DOHH2 (cell line): ENCODE results near the gene S100PBP.

Experiments used
- H3F3A ChIP-seq: fragments of 200-600 bp; sonication (generic), shearing (Covaris generic); 2 replicates; pipeline ENCODE4 v1.6.0; 2016; ENCODE audit warnings: antibody characterized with exemption, mild to moderate bottlenecking; ENCODE audit not compliant: control insufficient read depth, insufficient read depth
- H3K27ac ChIP-seq: fragments of 200-600 bp; sonication (generic); 2 replicates; pipeline ENCODE4 v1.5.1; 2014; ENCODE audit warnings: low read depth, mild to moderate bottlenecking, low read length, moderate library complexity
- H3K27me3 ChIP-seq: fragments of 200-600 bp; sonication (generic); 2 replicates; pipeline ENCODE4 v1.6.1; 2014; ENCODE audit warnings: mild to moderate bottlenecking, low read length, mixed read lengths; ENCODE audit not compliant: control insufficient read depth
- H3K36me3 ChIP-seq: fragments of 200-600 bp; sonication (generic); 2 replicates; pipeline ENCODE4 v1.6.1; 2014; ENCODE audit warnings: mild to moderate bottlenecking, low read length, moderate library complexity, mixed read lengths; ENCODE audit not compliant: control insufficient read depth
- H3K4me1 ChIP-seq: fragments of 200-600 bp; sonication (generic); 2 replicates; pipeline ENCODE4 v1.6.1; 2014; ENCODE audit warnings: mild to moderate bottlenecking, low read length, mixed read lengths; ENCODE audit not compliant: control insufficient read depth
- H3K4me2 ChIP-seq: fragments of 200-600 bp; sonication (generic); 2 replicates; pipeline ENCODE4 v1.6.0; 2014; ENCODE audit warnings: mild to moderate bottlenecking, low read length, moderate library complexity
- H3K4me3 ChIP-seq: fragments of 200-600 bp; sonication (generic); 2 replicates; pipeline ENCODE4 v1.5.1; 2014; ENCODE audit warnings: mild to moderate bottlenecking, low read length, mixed read lengths
- H3K79me2 ChIP-seq: fragments of 200-600 bp; sonication (generic); 2 replicates; pipeline ENCODE4 v1.6.1; 2014; ENCODE audit warnings: mild to moderate bottlenecking, low read length, mixed read lengths; ENCODE audit not compliant: control insufficient read depth
- H3K9me2 ChIP-seq: fragments of 200-600 bp; sonication (generic); replicated peaks from 2 replicates; pipeline ENCODE4 v1.6.1; 2014; ENCODE audit warnings: mild to moderate bottlenecking, low read length, mixed read lengths; ENCODE audit not compliant: control insufficient read depth
- H3K9me3 ChIP-seq: fragments of 200-600 bp; sonication (generic); 2 replicates; pipeline ENCODE4 v1.6.1; 2014; ENCODE audit warnings: antibody characterized with exemption, low read length, mixed read lengths; ENCODE audit not compliant: control insufficient read depth, insufficient read depth
- H4K20me1 ChIP-seq: fragments of 200-600 bp; sonication (generic); 2 replicates; pipeline ENCODE4 v1.6.0; 2014; ENCODE audit warnings: low read depth, mild to moderate bottlenecking, antibody characterized with exemption, low read length, moderate library complexity; ENCODE audit not compliant: control insufficient read depth, insufficient read depth
- CTCF ChIP-seq: fragments of 200-600 bp; sonication (generic); IDR thresholded peaks from one replicate; pipeline ENCODE4 v1.5.1; 2014; ENCODE audit warnings: antibody characterized with exemption, mild to moderate bottlenecking, low read depth, low read length; ENCODE audit not compliant: poor library complexity, severe bottlenecking
- EZH2phosphoT487 ChIP-seq: fragments of 200-600 bp; sonication (generic); IDR thresholded peaks from 2 replicates; pipeline ENCODE4 v1.6.1; 2017; ENCODE audit warnings: borderline replicate concordance, mild to moderate bottlenecking, antibody characterized with exemption, low read length, moderate library complexity, mixed read lengths

S100PBP gene

GRCh38 chr1:32892368-32893197 lies 75.1 kb downstream of the S100PBP start:
- Histone ChIP-seq H3K4me3 (no peak overlapping the region), H3K27me3 (peaks cover 18% of the 10 kb centered on the region; the same call in 1 of the 2 replicates), H3K79me2 (no peaks in the 10 kb centered on the region), H3K9me2 (no peaks in the 10 kb centered on the region), H3K9me3 (no peaks in the 10 kb centered on the region), H4K20me1 (no peaks in the 10 kb centered on the region), H3K4me2 (no peak overlapping the region), H3F3A (no peaks in the 10 kb centered on the region), H3K27ac (no peak overlapping the region), H3K4me1 (no peaks in the 10 kb centered on the region), H3K36me3 (no peaks in the 10 kb centered on the region)
- TF ChIP-seq CTCF (no peak), EZH2phosphoT487 (no peak)

GRCh38 chr1:32893198-32894018 lies 76.0 kb downstream of the S100PBP start:
- peaks cover 25% of the 10 kb centered on the region; the same call in 1 of the 2 replicates for H3K27me3 ChIP-seq
- TF ChIP-seq CTCF (no peak), EZH2phosphoT487 (no peak)
- no peaks in the 10 kb centered on the region for H3K9me2 ChIP-seq
- H4K20me1 ChIP-seq = no peaks in the 10 kb centered on the region
- no peaks in the 10 kb centered on the region for H3F3A ChIP-seq
- no peaks in the 10 kb centered on the region for H3K4me1 ChIP-seq
- no peaks in the 10 kb centered on the region for H3K36me3 ChIP-seq
- no peak overlapping the region for H3K4me3 ChIP-seq
- no peak overlapping the region for H3K27ac ChIP-seq
- H3K9me3 ChIP-seq = no peaks in the 10 kb centered on the region
- no peak overlapping the region for H3K4me2 ChIP-seq
- no peaks in the 10 kb centered on the region for H3K79me2 ChIP-seq

GRCh38 chr1:32894019-32894600 lies 76.7 kb downstream of the S100PBP start:
- Histone ChIP-seq H3K36me3 (no peaks in the 10 kb centered on the region), H3K27ac (no peak overlapping the region), H3F3A (no peaks in the 10 kb centered on the region), H3K27me3 (peaks cover 32% of the 10 kb centered on the region; the same call in 1 of the 2 replicates), H3K4me1 (no peaks in the 10 kb centered on the region), H3K9me2 (no peaks in the 10 kb centered on the region), H3K4me3 (no peak overlapping the region), H4K20me1 (no peaks in the 10 kb centered on the region), H3K79me2 (no peaks in the 10 kb centered on the region), H3K4me2 (no peak overlapping the region), H3K9me3 (no peaks in the 10 kb centered on the region)
- no peak for TF ChIP-seq EZH2phosphoT487
- no peak for TF ChIP-seq CTCF
